Testis (tissue), 2 donors: Measurements from ENCODE around the gene ME1.

Source experiments
- CTCF ChIP-seq, 3 experiments: fragments of 450-650 bp in 2 of 3; fragments of 200-600 bp in 1 of 3; sonication (generic) in 1 of 3; IDR thresholded peaks; one replicate each; pipeline ENCODE4 v1.5.1; 2016 to 2019; ENCODE audit warnings: antibody characterized with exemption in 3 of 3, mild to moderate bottlenecking in 2 of 3, moderate library complexity in 1 of 3
- POLR2A ChIP-seq: fragments of 450-650 bp; IDR thresholded peaks from one replicate; pipeline ENCODE4 v1.6.1; 2017; ENCODE audit warnings: antibody characterized with exemption, mild to moderate bottlenecking, moderate library complexity

GRCh38 chr6:83257791-83258190 lies 173.1 kb downstream of the ME1 start:
- no peak for TF ChIP-seq CTCF (IDR thresholded peaks at IDR 0.05)
- TF ChIP-seq POLR2A, result no peak
